MM.1S (cell line): ENCODE measurements around the gene RELN.
"Not testable (repeated sequence)": the region's sequence is repeated elsewhere in the genome, so short reads cannot be mapped to it uniquely, and the experiment has no call there.

ENCODE experiments used
- DNase-seq: peaks from one replicate; pipeline ENCODE4 v3.0.0-alpha.2; 2015
- H2AFZ ChIP-seq: fragments of 300-600 bp; sonication (generic); 2 replicates; pipeline ENCODE4 v1.6.0; 2016; ENCODE audit warnings: antibody characterized with exemption, low read length
- H3F3A ChIP-seq: fragments of 300-600 bp; sonication (generic); 2 replicates; pipeline ENCODE4 v1.6.1; 2016; ENCODE audit warnings: mild to moderate bottlenecking, antibody characterized with exemption, low read length, moderate library complexity, mixed read lengths; ENCODE audit not compliant: insufficient read depth
- H3K27ac ChIP-seq: fragments of 300-600 bp; sonication (generic); 2 replicates; pipeline ENCODE4 v1.5.1; 2016; ENCODE audit warnings: mild to moderate bottlenecking, low read length
- H3K27me3 ChIP-seq: fragments of 300-600 bp; sonication (generic); replicated peaks from 2 replicates; pipeline ENCODE4 v1.6.0; 2016; ENCODE audit warnings: low read length; ENCODE audit not compliant: insufficient read depth
- H3K36me3 ChIP-seq: fragments of 300-600 bp; sonication (generic); replicated peaks from 2 replicates; pipeline ENCODE4 v1.6.1; 2016; ENCODE audit warnings: mild to moderate bottlenecking, low read length, mixed read lengths; ENCODE audit not compliant: insufficient read depth
- H3K4me1 ChIP-seq: fragments of 300-600 bp; sonication (generic); 2 replicates; pipeline ENCODE4 v1.6.1; 2016; ENCODE audit warnings: low read length, mixed read lengths
- H3K4me2 ChIP-seq: fragments of 300-600 bp; sonication (generic); 2 replicates; pipeline ENCODE4 v1.6.0; 2016; ENCODE audit warnings: low read depth, low read length
- H3K4me3 ChIP-seq: fragments of 300-600 bp; sonication (generic); 2 replicates; pipeline ENCODE4 v1.5.1; 2016; ENCODE audit warnings: low read length, mixed read lengths
- H3K79me2 ChIP-seq: fragments of 300-600 bp; sonication (generic); 2 replicates; pipeline ENCODE4 v1.6.1; 2016; ENCODE audit warnings: mixed run types, low read length, mixed read lengths
- H3K9ac ChIP-seq: fragments of 300-600 bp; sonication (generic); 2 replicates; pipeline ENCODE4 v1.6.1; 2016; ENCODE audit warnings: low read length, mixed read lengths
- H3K9me2 ChIP-seq: fragments of 300-600 bp; sonication (generic); replicated peaks from 2 replicates; pipeline ENCODE4 v1.6.1; 2016; ENCODE audit warnings: mild to moderate bottlenecking, low read length, mixed read lengths; ENCODE audit not compliant: insufficient read depth
- H3K9me3 ChIP-seq: fragments of 300-600 bp; sonication (generic); replicated peaks from 2 replicates; pipeline ENCODE4 v1.6.1; 2016; ENCODE audit warnings: mild to moderate bottlenecking, low read length, mixed read lengths; ENCODE audit not compliant: insufficient read depth
- H4K20me1 ChIP-seq: fragments of 300-600 bp; sonication (generic); 2 replicates; pipeline ENCODE4 v1.6.1; 2016; ENCODE audit warnings: mild to moderate bottlenecking, low read length, moderate library complexity, mixed read lengths; ENCODE audit not compliant: insufficient read depth
- CTCF ChIP-seq: fragments of 300-600 bp; sonication (generic); IDR thresholded peaks from 2 replicates; pipeline ENCODE4 v1.5.1; 2016; ENCODE audit warnings: antibody characterized with exemption, low read length, mixed read lengths
- EZH2 ChIP-seq: fragments of 300-600 bp; sonication (generic); optimal IDR thresholded peaks from 2 replicates; pipeline ENCODE3; 2017; ENCODE audit warnings: low read depth, mild to moderate bottlenecking, antibody characterized with exemption, low read length, mixed read lengths
- EZH2phosphoT487 ChIP-seq: fragments of 300-600 bp; sonication (generic); IDR thresholded peaks from 2 replicates; pipeline ENCODE4 v1.6.1; 2018; ENCODE audit warnings: antibody characterized with exemption, low read length

Gene RELN

GRCh38 chr7:103905997-103906396 lies 83.5 kb downstream of the RELN start:
- no peak overlapping the region for H3K9ac ChIP-seq
- H3K27me3 ChIP-seq, result no peaks in the 10 kb centered on the region
- no peaks in the 10 kb centered on the region for H3K9me2 ChIP-seq
- H3K36me3 ChIP-seq, result no peaks in the 10 kb centered on the region
- DNase-seq, result no peak
- TF ChIP-seq EZH2phosphoT487 (no peak), EZH2 (no peak), CTCF (no peak)
- H3K4me2 ChIP-seq, result no peak overlapping the region
- no peaks in the 10 kb centered on the region for H4K20me1 ChIP-seq
- no peaks in the 10 kb centered on the region for H3K4me1 ChIP-seq
- no peaks in the 10 kb centered on the region for H3F3A ChIP-seq
- no peaks in the 10 kb centered on the region for H3K9me3 ChIP-seq
- no peaks in the 10 kb centered on the region for H3K79me2 ChIP-seq
- no peak overlapping the region for H2AFZ ChIP-seq
- no peak overlapping the region for H3K4me3 ChIP-seq
- H3K27ac ChIP-seq, result no peak overlapping the region

GRCh38 chr7:103902917-103903316 lies 86.5 kb downstream of the RELN start:
- no peaks in the 10 kb centered on the region for H3K9me2 ChIP-seq
- H3K4me2 ChIP-seq, result no peak overlapping the region
- no peak overlapping the region for H3K27ac ChIP-seq
- no peaks in the 10 kb centered on the region for H3K4me1 ChIP-seq
- no peak overlapping the region for H2AFZ ChIP-seq
- H3K9me3 ChIP-seq, result no peaks in the 10 kb centered on the region
- DNase-seq, result no peak
- no peaks in the 10 kb centered on the region for H4K20me1 ChIP-seq
- H3K79me2 ChIP-seq, result no peaks in the 10 kb centered on the region
- TF ChIP-seq EZH2phosphoT487, result no peak
- no peak for TF ChIP-seq EZH2
- TF ChIP-seq CTCF, result no peak
- H3K27me3 ChIP-seq, result no peaks in the 10 kb centered on the region
- no peak overlapping the region for H3K4me3 ChIP-seq
- H3F3A ChIP-seq, result no peaks in the 10 kb centered on the region
- no peaks in the 10 kb centered on the region for H3K36me3 ChIP-seq
- no peak overlapping the region for H3K9ac ChIP-seq

- not testable (repeated sequence) for H3K9me2 ChIP-seq, H3K4me2 ChIP-seq, H3K4me1 ChIP-seq, H3K27me3 ChIP-seq, DNase-seq, H3K79me2 ChIP-seq, H3K9ac ChIP-seq, H3K9me3 ChIP-seq, H2AFZ ChIP-seq, H4K20me1 ChIP-seq, H3F3A ChIP-seq, H3K4me3 ChIP-seq, H3K27ac ChIP-seq, H3K36me3 ChIP-seq
Measured at GRCh38 chr7:103896826-103897225, 92.6 kb downstream of the RELN start.

GRCh38 chr7:103894656-103895596 lies 94.5 kb downstream of the RELN start:
- no peaks in the 10 kb centered on the region for H3K79me2 ChIP-seq

More at GRCh38 chr7:103894656-103895596, 94.5 kb downstream of the RELN start:
- H3K27ac ChIP-seq, result no peak overlapping the region
- H4K20me1 ChIP-seq, result no peaks in the 10 kb centered on the region
- TF ChIP-seq CTCF, result no peak
- TF ChIP-seq EZH2, result no peak
- TF ChIP-seq EZH2phosphoT487, result no peak
- no peaks in the 10 kb centered on the region for H3K4me1 ChIP-seq
- no peaks in the 10 kb centered on the region for H3K9me3 ChIP-seq
- H3K9me2 ChIP-seq, result no peaks in the 10 kb centered on the region
- no peak overlapping the region for H3K4me2 ChIP-seq
- no peak for DNase-seq
- H3K9ac ChIP-seq, result no peak overlapping the region
- no peak overlapping the region for H3K4me3 ChIP-seq
- H3F3A ChIP-seq, result no peaks in the 10 kb centered on the region
- H3K36me3 ChIP-seq, result no peaks in the 10 kb centered on the region
- H3K27me3 ChIP-seq, result no peaks in the 10 kb centered on the region
- H2AFZ ChIP-seq, result no peak overlapping the region
